Endothelial cell of umbilical vein (primary cell): ENCODE results near the gene ZNF260. TPM values are rescaled to one million over a fixed set of nuclear protein-coding genes. Genes with fewer than 3 reads are reported as not detected.

Experiments used
- BruUV-seq: library from RNA; stranded (reverse); fragments of 400-500 nt; replicated peaks from 2 replicates; lab custom pipeline; 2021; lab: Mats Ljungman, UMichigan
- CTCF ChIA-PET: fragments of 300-600, 350-600 bp; sonication (Branson Sonifier 250); formaldehyde crosslinking; loops from one replicate; lab custom pipeline; 2021; ENCODE audit warnings: antibody characterized with exemption, inconsistent platforms; lab: Charles Lee
- POLR2A ChIA-PET: fragments of 300-600, 350-600 bp; sonication (Branson Sonifier 250); formaldehyde crosslinking; loops from one replicate; lab custom pipeline; 2021; ENCODE audit warnings: antibody characterized with exemption, inconsistent platforms; lab: Charles Lee
- DNase-seq: peaks from one replicate; pipeline ENCODE4 v3.0.0-alpha.2; 2011; ENCODE audit warnings: low read depth, low spot score
- FAIRE-seq: peaks from 2 replicates; lab custom pipeline; 2011; peaks lifted over from hg19 to GRCh38; lab: Jason Lieb, UNC
- H2AFZ ChIP-seq: 2 replicates; pipeline ENCODE4 v1.6.0; 2012; ENCODE audit warnings: low read depth, low read length, control low read depth, inconsistent platforms
- H3K27ac ChIP-seq: 2 replicates; pipeline ENCODE4 v1.5.1; 2011; ENCODE audit warnings: low read depth, mild to moderate bottlenecking, control low read depth, low read length, moderate library complexity; ENCODE audit not compliant: insufficient read depth
- H3K27me3 ChIP-seq, 2 experiments: 2 replicates each; pipeline versions ENCODE4 v1.6.0 to v1.6.1; 2011; ENCODE audit warnings: low read length in 2 of 2, mixed read lengths in 1 of 2; ENCODE audit not compliant: control insufficient read depth in 2 of 2, insufficient read depth in 2 of 2
- H3K36me3 ChIP-seq, 2 experiments: 2 replicates in 1 of 2; 3 replicates in 1 of 2; pipeline ENCODE4 v1.5.1; 2011; ENCODE audit warnings: low read length in 2 of 2, mild to moderate bottlenecking in 1 of 2, moderate library complexity in 1 of 2; ENCODE audit not compliant: control insufficient read depth in 2 of 2, insufficient read depth in 2 of 2; ENCODE audit errors: extremely low read depth in 1 of 2
- H3K4me1 ChIP-seq: 3 replicates; pipeline ENCODE4 v1.5.1; 2011; ENCODE audit warnings: mild to moderate bottlenecking, low read length; ENCODE audit not compliant: control insufficient read depth, insufficient read depth; ENCODE audit errors: extremely low read depth
- H3K4me2 ChIP-seq: 2 replicates; pipeline ENCODE4 v1.6.1; 2011; ENCODE audit warnings: low read length, control low read depth, mixed read lengths; ENCODE audit not compliant: insufficient read depth
- H3K4me3 ChIP-seq, 3 experiments: fragments of 200-600 bp in 1 of 3; sonication (generic), shearing (Covaris generic) in 1 of 3; replicated peaks in 1 of 3; 2 replicates each; pipeline ENCODE4 v1.5.1; 2011 to 2016; ENCODE audit warnings: control low read depth in 3 of 3, low read length in 3 of 3, mild to moderate bottlenecking in 2 of 3, inconsistent platforms in 1 of 3, low read depth in 1 of 3, moderate library complexity in 1 of 3; ENCODE audit not compliant: insufficient read depth in 1 of 3
- H3K79me2 ChIP-seq: 2 replicates; pipeline ENCODE4 v1.6.0; 2012; ENCODE audit warnings: low read length, inconsistent platforms; ENCODE audit not compliant: control insufficient read depth, insufficient read depth
- H3K9ac ChIP-seq: replicated peaks from 2 replicates; pipeline ENCODE3; 2011; ENCODE audit warnings: low read length, control low read depth; ENCODE audit not compliant: insufficient read depth; ENCODE audit errors: extremely low read depth
- H3K9me1 ChIP-seq: replicated peaks from 3 replicates; pipeline ENCODE4 v1.6.0; 2011; ENCODE audit warnings: mild to moderate bottlenecking, low read length; ENCODE audit not compliant: control insufficient read depth, insufficient read depth; ENCODE audit errors: extremely low read depth
- H3K9me3 ChIP-seq: replicated peaks from 2 replicates; pipeline ENCODE4 v1.5.1; 2012; ENCODE audit warnings: low read length, inconsistent platforms; ENCODE audit not compliant: control insufficient read depth, insufficient read depth
- H4K20me1 ChIP-seq: replicated peaks from 2 replicates; pipeline ENCODE3; 2011; ENCODE audit warnings: mild to moderate bottlenecking, low read length; ENCODE audit not compliant: control insufficient read depth, insufficient read depth; ENCODE audit errors: extremely low read depth
- EZH2 ChIP-seq: IDR thresholded peaks from 2 replicates; pipeline ENCODE4 v1.6.1; 2012; ENCODE audit warnings: borderline replicate concordance, low read depth, mild to moderate bottlenecking, moderate library complexity, low read length, inconsistent platforms; ENCODE audit not compliant: severe bottlenecking
- FOS ChIP-seq: IDR thresholded peaks from 2 replicates; pipeline ENCODE4 v1.6.1; 2011; ENCODE audit warnings: mild to moderate bottlenecking, low read length, moderate library complexity, borderline replicate concordance; ENCODE audit not compliant: insufficient read depth
- GATA2 ChIP-seq: IDR thresholded peaks from 2 replicates; pipeline ENCODE4 v1.7.0; 2011; ENCODE audit warnings: low read depth, mild to moderate bottlenecking, moderate library complexity, mixed read lengths, low read length; ENCODE audit not compliant: insufficient read length, insufficient read depth
- JUN ChIP-seq: IDR thresholded peaks from 2 replicates; pipeline ENCODE4 v1.6.1; 2011; ENCODE audit warnings: borderline replicate concordance, low read depth; ENCODE audit not compliant: insufficient read length, insufficient read depth
- MYC ChIP-seq: IDR thresholded peaks from one replicate; pipeline ENCODE4 v1.6.1; 2011; ENCODE audit warnings: mild to moderate bottlenecking, low read depth, low read length
- POLR2A ChIP-seq: IDR thresholded peaks from 2 replicates; pipeline ENCODE4 v1.6.1; 2012; ENCODE audit warnings: low read depth, mild to moderate bottlenecking, control low read depth, low read length
- POLR2AphosphoS5 ChIP-seq: IDR thresholded peaks from 2 replicates; pipeline ENCODE4 v1.6.1; 2012; ENCODE audit warnings: low read depth, mild to moderate bottlenecking, control low read depth, low read length, moderate library complexity; ENCODE audit not compliant: insufficient read depth
- dilution Hi-C: fragments of 300-500 bp; cut with MboI; formaldehyde crosslinking; loops from one replicate; pipeline ENCODE4 v1.15.0; 2019; ENCODE audit warnings: low sequenced_read_pairs; ENCODE audit not compliant: extremely low pct_ligation_motif_present
- intact Hi-C: fragments of 100-400 bp; cut with micrococcal nuclease; formaldehyde crosslinking; loops from one replicate; pipeline ENCODE4 v1.10.0; 2022
- polyA plus RNA-seq, 4 experiments: library from polyadenylated mRNA; depleted of rRNA in 3 of 4; stranded (reverse) in 3 of 4; unstranded in 1 of 4; fragments of >200 nt; gene quantifications; 2 replicates each; pipeline versions ENCODE4 v1.2.1 to v1.2.3, GENCODE V29; 2011 to 2012; ENCODE audit warnings: missing spikeins in 1 of 4
- total RNA-seq: library from RNA; stranded (reverse); gene quantifications from 2 replicates; pipeline ENCODE4 v1.2.3, GENCODE V29; 2021
- TF ChIP-seq, protein P1 (sequence below): IDR thresholded peaks from 2 replicates; pipeline ENCODE4 v1.6.1; 2011; ENCODE audit not compliant: insufficient read depth, insufficient read length
- TF ChIP-seq, protein P2 (sequence below), 2 donors: IDR thresholded peaks; 1 replicate in 1 of 2; 2 replicates in 1 of 2; pipeline ENCODE4 v1.5.1; 2011; ENCODE audit warnings: low read length in 2 of 2, mild to moderate bottlenecking in 2 of 2, moderate library complexity in 2 of 2, control low read depth in 1 of 2, inconsistent platforms in 1 of 2, low read depth in 1 of 2; ENCODE audit not compliant: insufficient read depth in 1 of 2; ENCODE audit errors: extremely low read depth in 1 of 2

ZNF260 gene
- total and polyA plus RNA-seq, 2 donors (not counting 3 experiments of a cell fraction or from before 2014, with no cell fraction given), result 2.7 to 10.5 TPM

DNA sequence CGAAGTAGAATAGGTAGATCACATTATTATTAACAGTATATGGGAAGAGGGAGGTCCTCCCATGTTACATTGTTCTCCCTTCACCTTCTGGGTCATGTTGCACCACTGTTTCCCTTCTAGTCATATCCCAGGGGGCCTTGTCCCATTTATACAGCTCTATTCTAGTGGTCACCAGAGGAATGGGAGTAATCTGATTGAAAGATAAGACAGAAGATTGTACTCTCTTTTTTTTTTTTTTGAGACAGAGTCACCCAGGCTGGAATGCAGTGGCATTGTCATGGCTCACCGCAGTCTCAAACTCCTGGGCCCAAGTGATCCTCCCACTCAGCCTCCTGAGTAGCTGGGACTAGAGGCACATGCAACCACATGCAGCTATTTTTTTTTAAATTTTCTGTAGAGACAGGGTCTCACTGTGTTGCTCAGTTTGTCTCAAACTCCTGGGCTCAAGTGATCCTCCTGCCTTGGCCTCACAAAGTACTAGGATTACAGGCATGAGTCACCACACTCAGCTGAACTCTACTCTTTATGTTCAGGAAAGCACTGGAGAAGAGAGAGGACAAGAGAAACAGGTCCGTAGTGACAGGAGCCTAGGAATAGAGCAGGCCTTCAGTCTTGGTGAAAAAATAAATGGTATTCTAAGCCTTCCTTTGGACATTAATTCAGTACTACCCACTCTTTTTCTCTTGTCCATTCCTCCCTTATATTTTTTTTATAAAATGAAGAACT, 49.4 kb upstream of the ZNF260 start:
- Histone ChIP-seq H3K79me2 (peaks cover 8% of the 10 kb centered on the region), H3K27ac (no peak overlapping the region), H3K27me3 (no peaks in the 10 kb centered on the region), H3K36me3 (peaks cover 4 to 8% of the 10 kb centered on the region in 2 experiments), H3K9me1 (no peaks in the 10 kb centered on the region), H3K9me3 (no peaks in the 10 kb centered on the region), H3K4me3 (no peak overlapping the region), H2AFZ (no peak overlapping the region), H3K4me2 (no peak overlapping the region), H3K9ac (no peak overlapping the region), H3K4me1 (peaks cover 4% of the 10 kb centered on the region), H4K20me1 (no peaks in the 10 kb centered on the region)
- POLR2A ChIA-PET, result no interaction called here
- dilution Hi-C loops (no loop called here), intact Hi-C loops (no loop called here)
- BruUV-seq, result no TSS peak
- CTCF ChIA-PET, result no interaction called here
- no peak for DNase-seq
- TF ChIP-seq GATA2 (no peak), FOS (no peak), POLR2AphosphoS5 (no peak), MYC (no peak), POLR2A (no peak), JUN (no peak), EZH2 (no peak)
- TF ChIP-seq, protein P1, sequence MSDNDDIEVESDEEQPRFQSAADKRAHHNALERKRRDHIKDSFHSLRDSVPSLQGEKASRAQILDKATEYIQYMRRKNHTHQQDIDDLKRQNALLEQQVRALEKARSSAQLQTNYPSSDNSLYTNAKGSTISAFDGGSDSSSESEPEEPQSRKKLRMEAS, result no peak
- TF ChIP-seq, protein P2, sequence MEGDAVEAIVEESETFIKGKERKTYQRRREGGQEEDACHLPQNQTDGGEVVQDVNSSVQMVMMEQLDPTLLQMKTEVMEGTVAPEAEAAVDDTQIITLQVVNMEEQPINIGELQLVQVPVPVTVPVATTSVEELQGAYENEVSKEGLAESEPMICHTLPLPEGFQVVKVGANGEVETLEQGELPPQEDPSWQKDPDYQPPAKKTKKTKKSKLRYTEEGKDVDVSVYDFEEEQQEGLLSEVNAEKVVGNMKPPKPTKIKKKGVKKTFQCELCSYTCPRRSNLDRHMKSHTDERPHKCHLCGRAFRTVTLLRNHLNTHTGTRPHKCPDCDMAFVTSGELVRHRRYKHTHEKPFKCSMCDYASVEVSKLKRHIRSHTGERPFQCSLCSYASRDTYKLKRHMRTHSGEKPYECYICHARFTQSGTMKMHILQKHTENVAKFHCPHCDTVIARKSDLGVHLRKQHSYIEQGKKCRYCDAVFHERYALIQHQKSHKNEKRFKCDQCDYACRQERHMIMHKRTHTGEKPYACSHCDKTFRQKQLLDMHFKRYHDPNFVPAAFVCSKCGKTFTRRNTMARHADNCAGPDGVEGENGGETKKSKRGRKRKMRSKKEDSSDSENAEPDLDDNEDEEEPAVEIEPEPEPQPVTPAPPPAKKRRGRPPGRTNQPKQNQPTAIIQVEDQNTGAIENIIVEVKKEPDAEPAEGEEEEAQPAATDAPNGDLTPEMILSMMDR (IDR thresholded peaks at IDR 0.05; ENCODE audit: extremely low read depth in 1 of 2, insufficient read depth in 1 of 2, low read depth in 1 of 2, low read length in 2 of 2), result no peak
- FAIRE-seq, result no peak
